ENCODE measurements around the gene ASGR1. TPM values are rescaled to one million over a fixed set of nuclear protein-coding genes. Genes with fewer than 3 reads are reported as not detected.

The ASGR1 gene
- total and polyA plus RNA-seq, 11 donors = 0.19 to 3.5 (median 0.53) TPM; not detected in 3

GRCh38 chr17:7218758-7219157, 39.6 kb upstream of the ASGR1 start:
- Histone ChIP-seq H3K36me3 (peaks cover 0 to 32% (median 29%) of the 10 kb centered on the region in 9 donors), H3K4me3 (no peak overlapping the region), H3K27me3 (no peaks in the 10 kb centered on the region), H3K27ac (peak overlapping the region in 9 of 12 donors; percentile 83 to 100 (median 99)), H3K4me1 (peaks cover 6 to 90% (median 59%) of the 10 kb centered on the region in 12 donors), H3K9me3 (no peaks in the 10 kb centered on the region)
- TF ChIP-seq POLR2A (IDR thresholded peaks at IDR 0.05) (no peak), CTCF (IDR thresholded peaks at IDR 0.05) (no peak)
- no peak for DNase-seq
- intact Hi-C loops (cut with DNase I) = loop anchor here in 1 of 10 donors (5.0 kb wide), 1 partner anchor 89 kb away; the partner anchor contains the start of gene EIF5A
- 64 to 81% (median 73%) methylated on average over 6 of the region's 6 CpGs for WGBS, 4 donors
- ATAC-seq = no peak

- peak overlapping the region; percentile 16 to 99 (median 70) for H3K27ac ChIP-seq
- H3K9me3 ChIP-seq = no peaks in the 10 kb centered on the region
- H3K4me3 ChIP-seq = peak overlapping the region in 9 of 12 donors; percentile 45 to 77 (median 56)
- ATAC-seq (no peak), DNase-seq (peak in 2 of 5 donors; percentile 50 to 54)
- TF ChIP-seq CTCF (IDR thresholded peaks at IDR 0.05) (no peak), POLR2A (IDR thresholded peaks at IDR 0.05) (no peak)
- 52 to 64% (median 60%) methylated on average over 4 to 6 of the region's 6 CpGs for WGBS, 4 donors
- intact Hi-C loops (cut with DNase I) = loop anchor here in 1 of 10 donors (5.0 kb wide), 1 partner anchor 89 kb away; the partner anchor contains the start of gene EIF5A
- peaks cover 6 to 86% (median 60%) of the 10 kb centered on the region in 12 donors for H3K4me1 ChIP-seq
- H3K36me3 ChIP-seq = peaks cover 0 to 26% (median 23%) of the 10 kb centered on the region in 9 donors
- no peaks in the 10 kb centered on the region for H3K27me3 ChIP-seq
These were observed 39.0 kb upstream of the ASGR1 start for GRCh38 chr17:7218166-7218565.

- ATAC-seq (no peak), DNase-seq (peak; percentile 67 to 77 (median 74))
- Histone ChIP-seq H3K27ac (peak overlapping the region; percentile 16 to 99 (median 70)), H3K36me3 (peaks cover 0 to 17% (median 15%) of the 10 kb centered on the region in 9 donors), H3K4me3 (peak overlapping the region in 11 of 12 donors; percentile 10 to 77 (median 53)), H3K4me1 (peaks cover 6 to 78% (median 60%) of the 10 kb centered on the region in 12 donors), H3K9me3 (no peaks in the 10 kb centered on the region), H3K27me3 (no peaks in the 10 kb centered on the region)
- WGBS, 4 donors = 4 to 8% (median 6%) methylated on average over 22 to 32 of the region's 32 CpGs
- TF ChIP-seq POLR2A (IDR thresholded peaks at IDR 0.05) = no peak
- no peak for TF ChIP-seq CTCF (IDR thresholded peaks at IDR 0.05)
- intact Hi-C loops (cut with DNase I) = loop anchor here in 1 of 10 donors (5.0 kb wide), 1 partner anchor 90 kb away; the partner anchor contains the start of gene EIF5A
These were observed 38.2 kb upstream of the ASGR1 start for GRCh38 chr17:7217113-7217987.

Data from heart left ventricle (tissue), 16 donors.